HUES6 (cell line): Measurements from ENCODE around the gene DHX57.

Experiments
- H3K27ac ChIP-seq: 2 replicates; pipeline ENCODE4 v1.7.0; 2013; ENCODE audit warnings: low read depth, mild to moderate bottlenecking, low read length, inconsistent platforms
- H3K27me3 ChIP-seq: 2 replicates; pipeline ENCODE4 v1.6.1; 2013; ENCODE audit warnings: low read length; ENCODE audit not compliant: control insufficient read depth, insufficient read depth
- H3K36me3 ChIP-seq: 2 replicates; pipeline ENCODE4 v1.6.1; 2013; ENCODE audit warnings: low read length; ENCODE audit not compliant: control insufficient read depth, insufficient read depth
- H3K4me1 ChIP-seq: 2 replicates; pipeline ENCODE4 v1.6.1; 2013; ENCODE audit warnings: low read length; ENCODE audit not compliant: control insufficient read depth, insufficient read depth
- H3K4me3 ChIP-seq: 2 replicates; pipeline ENCODE4 v1.5.1; 2013; ENCODE audit warnings: low read depth, low read length
- H3K9ac ChIP-seq: one replicate; pipeline ENCODE4 v1.6.1; 2013; ENCODE audit warnings: mild to moderate bottlenecking, low read length
- H3K9me3 ChIP-seq: 2 replicates; pipeline ENCODE4 v1.6.1; 2013; ENCODE audit warnings: low read depth, low read length; ENCODE audit not compliant: control insufficient read depth, insufficient read depth

Gene DHX57

DNA sequence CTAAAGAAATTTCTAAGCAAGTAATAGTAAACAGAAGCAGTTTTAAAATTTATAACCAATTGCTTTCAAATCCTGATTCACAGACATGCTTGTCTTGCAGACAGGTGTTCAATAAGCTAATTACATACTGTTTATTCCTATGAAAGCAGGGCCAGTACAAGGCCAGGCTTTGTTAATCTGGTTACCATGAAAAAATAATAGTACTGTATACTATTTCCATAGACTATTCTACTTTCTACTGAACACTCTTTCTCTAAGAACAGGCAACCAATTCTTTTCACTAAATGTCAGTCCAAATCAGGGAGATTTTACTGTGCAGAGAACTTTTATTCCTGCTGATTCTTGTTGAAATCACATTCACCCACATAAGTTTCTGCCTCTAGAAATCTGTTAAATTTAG is 121.7 kb downstream of the DHX57 start:
- peaks cover 8% of the 10 kb centered on the region for H3K4me1 ChIP-seq
- H3K9me3 ChIP-seq = no peaks in the 10 kb centered on the region
- no peak overlapping the region for H3K9ac ChIP-seq
- H3K27me3 ChIP-seq = no peaks in the 10 kb centered on the region
- H3K36me3 ChIP-seq = peaks cover 15% of the 10 kb centered on the region
- H3K4me3 ChIP-seq = no peak overlapping the region
- H3K27ac ChIP-seq = no peak overlapping the region

DNA sequence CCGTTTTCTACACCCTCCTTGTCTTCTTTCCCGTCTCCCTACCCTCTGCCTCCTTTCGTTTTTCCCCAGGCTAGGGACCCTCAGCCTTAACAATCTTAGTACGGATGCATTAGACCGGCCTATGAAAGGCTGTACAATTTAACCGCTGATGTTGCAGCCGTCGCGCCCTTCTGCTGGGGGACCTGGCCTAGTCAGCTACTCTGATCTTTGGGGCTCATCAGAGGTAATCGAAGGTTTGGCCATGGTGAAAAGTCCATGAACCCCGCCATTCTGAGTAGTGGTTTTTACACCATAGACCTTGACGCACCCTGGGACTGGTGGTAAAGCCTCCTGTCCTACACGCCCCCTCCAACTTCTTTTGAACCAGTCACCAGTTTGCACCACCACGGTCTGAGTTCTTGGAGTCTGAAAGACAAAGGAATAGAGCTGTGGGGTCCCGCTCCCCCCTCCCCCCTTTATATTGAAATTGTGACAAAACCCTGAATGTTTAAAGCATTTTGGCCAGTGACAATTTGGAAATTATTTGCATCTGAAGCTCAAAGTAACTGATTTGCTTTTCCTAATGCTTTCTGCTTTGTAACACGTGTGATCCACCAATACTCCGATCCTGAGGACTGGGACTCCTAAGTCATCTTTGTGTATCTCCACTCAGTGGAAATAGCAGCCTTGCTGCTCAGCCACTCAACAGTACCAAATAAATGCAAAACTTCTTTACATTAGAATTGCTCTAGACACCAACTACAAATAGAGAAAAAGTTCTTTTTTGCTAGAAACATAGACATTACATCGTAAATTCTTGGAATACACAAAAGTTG is 123.9 kb downstream of the DHX57 start:
- H3K36me3 ChIP-seq = peaks cover 37% of the 10 kb centered on the region
- H3K4me1 ChIP-seq = peaks cover 18% of the 10 kb centered on the region
- no peaks in the 10 kb centered on the region for H3K27me3 ChIP-seq
- peak overlapping the region; percentile 85 for H3K27ac ChIP-seq
- H3K9ac ChIP-seq = peak overlapping the region; percentile 100
- no peaks in the 10 kb centered on the region for H3K9me3 ChIP-seq
- H3K4me3 ChIP-seq = peak overlapping the region; percentile 99

DNA sequence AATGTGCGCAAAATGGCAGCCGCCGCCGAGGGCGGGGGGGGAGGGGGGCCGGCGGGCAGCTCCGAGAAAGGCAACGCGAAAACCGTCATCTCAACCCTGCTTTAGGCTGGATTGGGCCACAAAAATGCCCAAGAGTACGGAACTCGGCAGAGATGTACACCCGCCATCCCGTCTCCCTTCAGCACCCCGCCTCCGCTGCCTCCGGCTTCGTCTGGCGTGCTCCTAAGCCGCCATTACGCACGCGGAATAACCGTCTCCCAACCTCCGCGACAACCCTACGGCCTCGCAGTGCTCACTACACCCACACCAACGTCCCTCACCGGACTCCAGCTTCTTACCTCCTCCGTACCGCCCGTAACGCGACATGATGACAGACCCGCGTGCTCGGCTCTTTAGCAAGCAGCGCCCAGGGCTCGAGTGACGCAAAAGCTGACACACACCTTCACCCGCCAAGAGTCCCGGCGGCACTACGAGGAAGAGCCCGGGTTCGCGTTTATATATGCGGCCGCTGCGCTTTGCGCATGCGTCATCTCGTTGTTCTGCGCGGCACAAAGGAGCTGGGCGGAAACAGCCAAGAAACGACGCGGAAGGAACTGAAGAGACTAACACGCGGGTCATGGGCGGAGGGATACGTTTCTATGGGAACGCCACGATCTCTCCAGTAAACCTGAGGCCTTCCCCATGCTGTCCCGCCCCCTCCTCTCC is 124.7 kb downstream of the DHX57 start, which contains the start of gene SRSF7:
TSS of gene SRSF7 (minus strand) at position 471 of the 705 bp plus-strand sequence. CDS start at position 366, 105 bp downstream.
- Histone ChIP-seq H3K4me1 (peaks cover 18% of the 10 kb centered on the region), H3K27ac (peak within 1 kb of the TSS; percentile 97), H3K36me3 (peaks cover 45% of the 10 kb centered on the region), H3K4me3 (peak within 1 kb of the TSS; percentile 99), H3K9ac (peak within 1 kb of the TSS; percentile 100), H3K9me3 (no peaks in the 10 kb centered on the region), H3K27me3 (no peaks in the 10 kb centered on the region)

DNA sequence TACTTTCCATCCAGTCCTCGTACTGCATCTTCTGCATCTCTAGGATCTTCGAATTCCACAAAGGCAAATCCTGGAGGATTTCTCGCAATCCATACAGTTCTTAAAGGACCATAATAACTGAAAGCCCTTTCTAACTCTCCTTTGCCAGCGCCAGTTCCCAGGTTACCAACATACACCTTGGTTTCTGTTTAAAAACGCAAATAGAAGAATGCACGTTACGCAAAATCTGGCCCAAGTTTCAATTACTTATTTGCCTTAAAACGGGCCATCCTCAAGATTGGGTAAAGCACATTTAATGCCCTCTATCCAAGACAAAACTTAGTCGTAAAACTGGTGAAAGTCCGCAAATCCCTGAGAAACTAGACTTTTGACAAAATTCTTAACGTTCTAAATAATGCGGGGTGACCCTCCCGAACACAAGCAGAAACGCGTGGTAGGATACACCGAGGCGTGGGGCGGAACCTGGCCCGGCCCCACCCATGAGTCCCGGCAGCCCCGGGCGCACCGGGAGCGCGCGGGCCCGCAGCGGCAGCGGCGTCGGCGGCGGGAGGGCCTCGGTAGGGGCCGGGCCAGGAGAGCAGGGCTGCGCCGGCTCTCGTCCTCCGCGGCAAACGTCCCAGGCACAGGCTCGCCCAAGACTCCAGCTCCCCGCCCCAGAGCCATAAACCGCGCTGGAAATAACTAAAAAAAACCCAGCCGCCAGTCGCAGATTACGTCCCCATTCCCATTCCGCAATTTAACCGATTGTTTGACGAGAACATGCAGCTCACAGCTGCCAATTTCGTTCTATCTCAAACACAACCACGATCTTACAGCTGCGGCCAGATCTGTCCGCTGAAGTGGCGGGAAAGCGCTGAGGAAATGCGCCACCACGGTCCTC is 125.5 kb downstream of the DHX57 start:
- no peaks in the 10 kb centered on the region for H3K9me3 ChIP-seq
- peak overlapping the region; percentile 97 for H3K27ac ChIP-seq
- peak overlapping the region; percentile 100 for H3K9ac ChIP-seq
- H3K36me3 ChIP-seq = peaks cover 53% of the 10 kb centered on the region
- H3K27me3 ChIP-seq = no peaks in the 10 kb centered on the region
- H3K4me3 ChIP-seq = peak overlapping the region; percentile 99
- H3K4me1 ChIP-seq = peaks cover 18% of the 10 kb centered on the region

DNA sequence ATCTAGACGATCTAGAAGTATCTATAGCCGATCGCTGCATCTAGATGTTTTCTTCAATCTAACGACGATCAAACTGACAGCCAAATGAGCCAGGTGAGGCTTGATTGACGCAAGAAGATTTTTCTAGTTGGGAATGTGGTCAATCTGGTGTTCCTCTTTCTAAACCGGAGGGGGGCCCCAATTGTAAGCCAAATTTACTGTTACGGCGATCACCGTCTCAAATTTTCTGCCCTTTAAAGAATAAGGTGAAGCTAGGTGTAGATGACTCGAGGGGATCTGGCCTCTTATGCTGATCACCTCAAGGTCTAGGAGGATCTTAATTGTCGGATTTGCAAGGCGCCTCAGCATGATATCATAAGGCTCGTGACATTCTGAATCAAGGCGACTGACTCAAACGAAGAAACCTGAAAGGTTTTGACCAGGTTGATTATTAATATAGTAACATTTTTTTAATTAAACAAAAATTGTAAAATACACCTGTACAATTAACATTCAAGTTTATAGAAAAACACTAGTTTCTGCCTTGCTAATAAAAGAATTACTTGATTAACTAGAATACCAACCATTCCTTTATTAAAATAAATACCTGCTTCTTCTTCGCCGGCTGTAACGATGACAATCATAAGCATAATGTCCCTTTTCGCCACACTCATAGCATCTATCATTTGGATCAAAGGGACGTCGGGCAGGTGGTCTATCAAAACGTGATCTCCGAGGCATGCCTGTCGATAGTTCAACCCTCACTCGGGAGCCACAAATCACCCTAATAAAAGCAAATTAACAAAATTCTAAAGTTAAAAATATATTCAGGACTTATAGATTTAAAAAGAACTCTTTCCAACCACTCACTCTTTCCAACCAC is 126.6 kb downstream of the DHX57 start:
- Histone ChIP-seq H3K9me3 (no peaks in the 10 kb centered on the region), H3K4me3 (peak overlapping the region; percentile 99), H3K27me3 (no peaks in the 10 kb centered on the region), H3K36me3 (peaks cover 64% of the 10 kb centered on the region), H3K4me1 (peaks cover 18% of the 10 kb centered on the region), H3K27ac (no peak overlapping the region), H3K9ac (peak overlapping the region; percentile 100)

DNA sequence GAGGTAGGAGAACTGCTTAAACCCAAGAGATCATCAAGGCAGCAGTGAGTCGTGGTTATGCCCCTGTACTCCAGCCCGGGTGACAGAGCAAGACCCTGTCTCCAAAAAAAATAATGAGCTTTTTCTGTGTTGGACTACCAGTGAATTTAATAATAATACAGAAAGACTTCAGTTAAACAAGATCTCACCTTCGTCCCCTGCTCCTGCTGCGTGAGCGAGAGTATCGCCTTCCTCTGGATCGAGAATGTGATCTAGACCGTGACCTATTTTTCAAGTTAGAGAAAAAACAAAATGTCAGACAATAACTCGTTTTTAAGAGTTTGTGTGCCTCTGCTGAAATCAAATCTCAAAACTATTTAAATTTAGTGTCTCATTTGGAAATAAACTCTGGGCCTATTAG is 127.3 kb downstream of the DHX57 start:
- peaks cover 72% of the 10 kb centered on the region for H3K36me3 ChIP-seq
- no peak overlapping the region for H3K9ac ChIP-seq
- H3K27me3 ChIP-seq = no peaks in the 10 kb centered on the region
- H3K27ac ChIP-seq = no peak overlapping the region
- H3K4me3 ChIP-seq = peak overlapping the region; percentile 99
- H3K9me3 ChIP-seq = no peaks in the 10 kb centered on the region
- H3K4me1 ChIP-seq = peaks cover 18% of the 10 kb centered on the region

DNA sequence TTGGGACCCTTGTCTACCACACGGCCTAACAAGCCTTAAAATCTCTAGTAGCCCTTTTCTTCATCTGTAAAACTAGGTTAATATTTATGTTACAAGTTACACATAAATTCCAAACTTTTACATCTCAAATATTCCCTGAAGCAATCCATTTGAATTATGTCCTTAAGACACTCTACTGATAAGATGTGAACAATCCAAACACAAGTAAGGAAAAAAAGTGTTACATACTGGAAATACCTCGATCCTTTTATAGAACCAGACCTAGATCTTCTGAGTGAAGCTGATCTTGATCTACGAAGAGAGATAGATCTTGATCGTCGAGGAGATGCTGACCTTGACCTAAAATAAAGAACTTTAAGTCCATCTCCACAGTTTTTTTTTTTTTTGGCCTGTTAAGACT is 127.9 kb downstream of the DHX57 start:
- no peak overlapping the region for H3K27ac ChIP-seq
- H3K4me3 ChIP-seq = 0 out of 2 replicates have a peak overlapping the region, but pooled peaks have one; percentile 99
- peaks cover 77% of the 10 kb centered on the region for H3K36me3 ChIP-seq
- H3K9ac ChIP-seq = no peak overlapping the region
- no peaks in the 10 kb centered on the region for H3K9me3 ChIP-seq
- no peaks in the 10 kb centered on the region for H3K27me3 ChIP-seq
- H3K4me1 ChIP-seq = peaks cover 18% of the 10 kb centered on the region
